Adrenal gland (tissue), 12 donors: Measurements from ENCODE around the gene MMP10. TPM values are rescaled to one million over a fixed set of nuclear protein-coding genes. Genes with fewer than 3 reads are reported as not detected.

Experiments used
- DNase-seq, 7 donors: peaks; one replicate each; pipeline ENCODE4 v3.0.0-alpha.2; 2019 to 2020
- H3K27ac ChIP-seq, 5 donors: fragments of 200-600 bp; sonication (generic) in 4 of 5; 1 replicate in 3 of 5; 2 replicates in 2 of 5; pipeline versions ENCODE4 v1.5.1 to v1.8.0; 2016 to 2020; ENCODE audit warnings: mild to moderate bottlenecking in 1 of 5
- H3K27me3 ChIP-seq: fragments of 200-600 bp; 2 replicates; pipeline ENCODE4 v1.8.0; 2021
- H3K36me3 ChIP-seq, 2 donors: fragments of 200-600 bp; replicated peaks in 1 of 2; 1 replicate in 1 of 2; 2 replicates in 1 of 2; pipeline versions ENCODE4 v1.5.1 to v1.8.0; 2018 to 2022
- H3K4me1 ChIP-seq, 2 donors: fragments of 200-600 bp; replicated peaks in 1 of 2; 1 replicate in 1 of 2; 2 replicates in 1 of 2; pipeline versions ENCODE4 v1.5.1 to v1.8.0; 2018 to 2021
- H3K4me3 ChIP-seq, 4 donors: fragments of 200-600 bp; sonication (generic) in 3 of 4; one replicate each; pipeline ENCODE4 v1.5.1; 2016 to 2018
- H3K9me3 ChIP-seq, 3 donors: fragments of 200-600 bp; sonication (generic) in 1 of 3; replicated peaks in 1 of 3; 1 replicate in 2 of 3; 2 replicates in 1 of 3; pipeline versions ENCODE4 v1.5.1 to v1.8.0; 2016 to 2021
- CTCF ChIP-seq, 6 experiments: fragments of 450-650 bp in 4 of 6; fragments of 200-600 bp in 2 of 6; sonication (generic) in 1 of 6; IDR thresholded peaks; 1 replicate in 5 of 6; 2 replicates in 1 of 6; pipeline versions ENCODE4 v1.5.1 to v1.8.0; 2016 to 2021; ENCODE audit warnings: antibody characterized with exemption in 6 of 6, mild to moderate bottlenecking in 2 of 6, moderate library complexity in 1 of 6
- POLR2A ChIP-seq, 2 donors: fragments of 450-650 bp; IDR thresholded peaks; one replicate each; pipeline ENCODE4 v1.6.1; 2017; ENCODE audit warnings: antibody characterized with exemption in 2 of 2, mild to moderate bottlenecking in 2 of 2, moderate library complexity in 1 of 2
- WGBS, 4 donors: extraction: QIAGEN DNeasy Blood & Tissue Kit in 2 of 4; methylation state at CpG; one replicate each; pipeline versions ENCODE4 v1.1.5 to v1.1.7; 2013 to 2017; 5-methylcytosine and 5-hydroxymethylcytosine counted together
- intact Hi-C, 2 donors: fragments of 100-400 bp; cut with DNase I; formaldehyde crosslinking; loops; one replicate each; pipeline versions ENCODE4 v1.14.1 to v1.15.0; 2022 to 2023
- polyA plus RNA-seq, 3 donors: library from polyadenylated mRNA; stranded (reverse); fragments of 200-250 nt in 2 of 3; fragments of 350-450 nt in 1 of 3; fragmentation: Illumina TruSeq in 1 of 3; extraction: RNeasy Lipid Tissue Mini Kit (QIAGEN cat#74804) in 1 of 3; gene quantifications; one replicate each; pipeline ENCODE4 v1.2.3, GENCODE V29; 2013 to 2014
- total RNA-seq, 9 donors: library from RNA; depleted of rRNA in 4 of 9; stranded (reverse); fragments of >200 nt in 4 of 9; fragments of 120-200 nt in 1 of 9; fragmentation: NEBNext Ultra II Directional in 1 of 9; extraction: Animal tissue kit (Norgen Biotek cat#: 25700) in 1 of 9; gene quantifications; one replicate each; pipeline versions ENCODE4 v1.1.0 to v1.2.4, GENCODE V29; 2013 to 2023
- donor health status: healthy with polysubstance abuse.
- donor health status: Bipolar disorder and iron deficiency.
- donor health status: DM: yes; HTN: yes; CAD: no.
- donor health status: DM: no; HTN: no; CAD: no.
- donor health status: DM: no; HTN: no; CAD: no.
- donor health status: DM: yes; HTN: yes; CAD: no.

MMP10 gene
- total and polyA plus RNA-seq, 12 donors = not detected

DNA sequence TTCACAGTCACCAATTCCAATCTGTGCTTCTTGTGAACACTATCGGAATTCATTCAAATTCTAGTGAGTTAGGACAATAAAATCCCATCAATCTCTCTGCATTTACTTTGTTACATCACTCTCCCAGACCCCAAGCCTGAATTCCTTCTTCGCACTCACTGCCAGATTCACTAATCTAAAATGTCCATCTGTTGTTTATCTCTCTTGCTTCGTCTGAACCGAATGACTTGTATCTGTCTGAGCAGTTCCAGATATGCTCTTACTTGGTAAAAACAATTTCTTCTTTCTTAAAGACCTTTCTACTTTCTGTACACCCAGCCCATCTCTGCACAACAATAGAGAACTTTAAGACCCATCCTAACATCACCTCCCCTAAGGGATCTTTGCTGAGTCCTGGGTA lies 7.0 kb downstream of the MMP10 start:
- Histone ChIP-seq H3K9me3 (no peaks in the 10 kb centered on the region), H3K27ac (no peak overlapping the region), H3K4me3 (no peak overlapping the region), H3K4me1 (no peaks in the 10 kb centered on the region), H3K27me3 (no peaks in the 10 kb centered on the region), H3K36me3 (no peaks in the 10 kb centered on the region)
- TF ChIP-seq POLR2A (IDR thresholded peaks at IDR 0.05) (no peak), CTCF (IDR thresholded peaks at IDR 0.05) (no peak)
- 57 to 66% (median 60%) methylated on average over 4 of the region's 4 CpGs for WGBS, 4 donors
- intact Hi-C loops = no loop called here
- DNase-seq = no peak

DNA sequence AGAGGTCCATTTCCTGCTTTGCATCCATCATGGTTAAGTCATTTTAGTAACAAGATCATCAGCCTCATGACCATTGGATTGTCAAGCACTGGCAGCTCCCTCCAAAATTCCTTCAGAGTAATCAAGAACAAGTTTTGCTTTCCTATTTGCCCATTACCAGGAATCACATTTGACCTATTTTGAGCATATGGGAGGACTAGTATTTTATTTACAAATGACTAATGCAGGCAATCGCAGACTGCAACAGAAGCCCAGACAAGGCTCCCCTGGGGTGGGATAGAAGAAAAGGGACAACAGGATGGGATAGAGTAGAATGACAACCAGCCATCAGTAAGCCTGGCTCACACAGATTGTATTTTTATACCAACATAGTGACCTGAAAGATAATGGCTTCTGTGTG lies 9.1 kb downstream of the MMP10 start:
- DNase-seq = no peak
- WGBS, 4 donors = 53 to 69% (median 60%) methylated on average over 1 of the region's 1 CpG
- intact Hi-C loops = no loop called here
- no peaks in the 10 kb centered on the region for H3K4me1 ChIP-seq
- H3K27ac ChIP-seq = no peak overlapping the region
- H3K27me3 ChIP-seq = peaks cover 4% of the 10 kb centered on the region
- TF ChIP-seq POLR2A (IDR thresholded peaks at IDR 0.05) = no peak
- no peak for TF ChIP-seq CTCF (IDR thresholded peaks at IDR 0.05)
- H3K4me3 ChIP-seq = no peak overlapping the region
- H3K9me3 ChIP-seq = no peaks in the 10 kb centered on the region
- H3K36me3 ChIP-seq = no peaks in the 10 kb centered on the region

GRCh38 chr11:102770191-102770590 lies 10.2 kb downstream of the MMP10 start:
- no peak overlapping the region for H3K4me3 ChIP-seq
- H3K9me3 ChIP-seq = no peaks in the 10 kb centered on the region
- no peak for DNase-seq
- no peak overlapping the region for H3K27ac ChIP-seq
- TF ChIP-seq CTCF (IDR thresholded peaks at IDR 0.05) = no peak
- TF ChIP-seq POLR2A (IDR thresholded peaks at IDR 0.05) = no peak
- H3K27me3 ChIP-seq = peaks cover 4% of the 10 kb centered on the region
- no peaks in the 10 kb centered on the region for H3K36me3 ChIP-seq
- intact Hi-C loops = no loop called here
- no peaks in the 10 kb centered on the region for H3K4me1 ChIP-seq

GRCh38 chr11:102767800-102768199 lies 12.6 kb downstream of the MMP10 start:
- intact Hi-C loops = no loop called here
- WGBS, 4 donors = 40 to 62% (median 55%) methylated on average over 18 of the region's 18 CpGs
- no peak overlapping the region for H3K4me3 ChIP-seq
- H3K27ac ChIP-seq = no peak overlapping the region
- TF ChIP-seq POLR2A (IDR thresholded peaks at IDR 0.05) = no peak
- TF ChIP-seq CTCF (IDR thresholded peaks at IDR 0.05) = no peak
- peaks cover 4% of the 10 kb centered on the region for H3K27me3 ChIP-seq
- no peaks in the 10 kb centered on the region for H3K36me3 ChIP-seq
- no peaks in the 10 kb centered on the region for H3K4me1 ChIP-seq
- no peaks in the 10 kb centered on the region for H3K9me3 ChIP-seq
- no peak for DNase-seq
